GM19099 (cell line): ENCODE measurements around the gene XRCC4.

Source experiments
- POLR2A ChIP-seq: IDR thresholded peaks from 3 replicates; pipeline ENCODE4 v1.6.1; 2011; ENCODE audit warnings: low read depth; ENCODE audit not compliant: insufficient read length; ENCODE audit errors: extremely low read depth

XRCC4 gene

DNA sequence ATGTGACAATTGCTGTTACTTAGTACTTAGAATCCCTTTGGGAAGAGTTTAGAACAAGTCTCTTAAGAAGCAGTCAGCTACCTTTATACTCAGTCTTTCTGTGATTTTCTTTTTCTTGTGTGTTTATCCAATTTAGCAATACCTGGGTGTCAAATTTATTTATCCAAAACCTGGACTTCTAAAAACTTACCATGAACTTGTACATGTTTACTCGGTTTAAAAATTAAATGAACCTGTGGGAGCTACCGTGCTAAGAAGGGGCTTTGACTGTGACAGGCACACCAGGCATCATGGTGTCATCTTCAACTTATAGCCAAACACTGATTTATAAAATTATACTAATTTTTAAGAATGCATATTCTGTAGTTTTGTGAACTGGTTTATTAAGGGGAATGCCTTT, 96.5 kb downstream of the XRCC4 start:
- no peak for TF ChIP-seq POLR2A

- TF ChIP-seq POLR2A = no peak
Measured at GRCh38 chr5:83177803-83178202, 100.5 kb downstream of the XRCC4 start.

- no peak for TF ChIP-seq POLR2A
Measured at GRCh38 chr5:83179966-83180365, 102.6 kb downstream of the XRCC4 start.

- TF ChIP-seq POLR2A = no peak
Measured at GRCh38 chr5:83184534-83184933, 107.2 kb downstream of the XRCC4 start.

- TF ChIP-seq POLR2A = no peak
Measured at GRCh38 chr5:83192947-83193346, 115.6 kb downstream of the XRCC4 start.

- no peak for TF ChIP-seq POLR2A
Measured at GRCh38 chr5:83197326-83197967, 120.1 kb downstream of the XRCC4 start.

DNA sequence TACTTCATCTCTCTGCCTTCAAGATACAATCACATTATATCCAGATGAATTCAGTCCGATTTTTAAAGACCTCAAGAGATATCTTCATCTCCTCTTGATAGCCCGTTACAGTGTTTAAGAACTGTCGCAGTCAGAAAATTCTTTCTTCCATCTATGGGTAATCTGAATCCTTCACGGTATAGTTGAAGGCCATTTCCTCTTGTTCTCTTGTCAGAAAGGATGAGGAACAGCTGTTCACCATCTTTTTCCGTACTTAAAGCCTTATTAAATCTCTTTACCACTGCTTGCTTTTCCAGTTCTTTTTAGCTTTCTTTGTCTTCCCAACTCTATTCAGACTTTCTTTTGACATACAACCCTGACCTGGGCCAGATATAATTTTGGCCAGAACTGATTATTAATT, 121.8 kb downstream of the XRCC4 start:
- TF ChIP-seq POLR2A = no peak

DNA sequence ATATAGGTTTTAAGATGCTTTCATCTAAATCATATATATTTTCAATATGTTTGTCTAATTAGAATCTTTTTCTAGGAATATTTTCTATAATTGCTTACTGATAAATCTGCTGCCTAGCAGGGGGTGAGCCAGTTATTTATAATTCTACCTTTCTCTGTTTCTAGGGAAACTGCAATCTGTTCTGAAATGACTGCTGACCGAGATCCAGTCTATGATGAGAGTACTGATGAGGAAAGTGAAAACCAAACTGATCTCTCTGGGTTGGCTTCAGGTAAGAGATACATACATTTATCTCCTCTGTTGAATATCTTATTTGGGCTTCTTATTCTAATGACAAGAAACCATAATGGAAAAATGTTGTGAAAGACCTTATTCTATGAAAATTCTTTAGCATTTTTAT, 127.3 kb downstream of the XRCC4 start:
- TF ChIP-seq POLR2A = no peak

GRCh38 chr5:83209963-83210362, 132.6 kb downstream of the XRCC4 start:
- TF ChIP-seq POLR2A = no peak

DNA sequence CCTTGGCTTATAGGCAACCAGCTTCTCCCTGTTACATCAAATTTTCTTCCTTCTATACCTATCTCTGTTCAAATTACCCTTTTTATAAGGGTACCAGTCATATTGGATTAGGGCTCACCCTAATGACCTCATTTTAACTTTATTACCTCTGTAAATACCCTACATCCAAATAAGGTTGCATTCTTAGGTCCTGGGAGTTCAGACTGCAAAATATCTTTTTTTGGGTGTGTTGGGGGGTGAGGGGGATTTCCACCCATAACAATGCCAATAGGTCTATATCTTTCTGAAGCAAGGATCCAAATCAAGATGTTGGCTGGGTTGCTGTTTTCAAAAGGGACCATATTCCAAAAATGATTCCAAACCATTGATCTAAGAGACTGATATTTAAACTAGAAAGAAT, 141.7 kb downstream of the XRCC4 start:
- TF ChIP-seq POLR2A = no peak

GRCh38 chr5:83219495-83219894, 142.1 kb downstream of the XRCC4 start:
- TF ChIP-seq POLR2A = no peak

GRCh38 chr5:83220331-83220730, 143.0 kb downstream of the XRCC4 start:
- no peak for TF ChIP-seq POLR2A

- TF ChIP-seq POLR2A = no peak
Measured at GRCh38 chr5:83222906-83223305, 145.6 kb downstream of the XRCC4 start.

GRCh38 chr5:83227611-83228010, 150.3 kb downstream of the XRCC4 start:
- no peak for TF ChIP-seq POLR2A

- no peak for TF ChIP-seq POLR2A
Measured at GRCh38 chr5:83230511-83230910, 153.2 kb downstream of the XRCC4 start.

DNA sequence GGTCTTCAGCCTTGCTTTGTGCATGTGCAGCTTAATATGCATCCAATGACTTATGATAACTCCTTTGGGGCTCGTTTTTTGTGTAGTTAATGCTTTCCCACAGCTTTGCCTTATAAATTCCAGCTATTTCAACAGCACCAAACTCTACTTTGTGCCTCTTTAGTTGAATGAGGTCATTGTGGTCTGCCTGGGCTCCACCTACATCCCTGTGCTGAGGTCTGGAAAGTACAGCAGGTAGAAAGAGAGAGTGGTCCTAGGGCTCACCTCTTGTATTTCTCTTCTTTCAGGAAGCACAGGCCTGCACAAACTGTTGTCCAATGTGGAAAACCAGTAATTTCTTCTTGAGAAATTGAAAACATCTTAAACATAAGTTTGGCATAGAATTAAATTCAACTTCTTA, 167.2 kb downstream of the XRCC4 start:
- TF ChIP-seq POLR2A = no peak

DNA sequence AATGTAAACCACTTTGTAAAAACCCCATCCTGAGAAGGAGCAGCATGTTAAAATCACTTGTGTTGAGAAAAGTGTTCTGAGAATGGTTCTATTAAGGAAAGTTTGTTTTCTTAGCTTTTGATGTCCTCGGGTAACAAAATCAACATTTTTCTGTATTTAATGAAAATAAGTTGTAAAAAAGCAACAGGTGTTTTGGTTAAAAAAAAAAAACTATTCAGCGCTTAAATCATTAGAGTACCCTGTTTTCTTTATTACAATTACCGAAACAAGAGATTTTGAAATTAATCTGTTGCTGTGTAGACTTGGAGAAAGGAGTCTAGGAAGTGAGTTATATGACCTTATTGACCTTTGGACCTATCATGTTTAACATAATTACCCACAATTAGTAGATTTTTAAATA, 167.7 kb downstream of the XRCC4 start:
- no peak for TF ChIP-seq POLR2A
